Activated B cell treated with CpG ODN at 0.5 μM for 24 hours (primary cell): ENCODE measurements around the gene GBP7. TPM values are rescaled to one million over a fixed set of nuclear protein-coding genes. Genes with fewer than 3 reads are reported as not detected.

Experiments
- ATAC-seq: fragments of 200-7000 bp; cut with Tn5 transposase; one replicate; pipeline ENCODE4 v1.10.0; 2021; ENCODE audit warnings: low read depth, mild to moderate bottlenecking, moderate library complexity
- CTCF ChIA-PET: fragments of 350-600 bp; sonication (Branson Sonifier 250); formaldehyde crosslinking; loops from one replicate; lab custom pipeline; 2021; ENCODE audit warnings: antibody characterized with exemption; lab: Charles Lee
- POLR2A ChIA-PET: fragments of 350-600 bp; sonication (Branson Sonifier 250); formaldehyde crosslinking; loops from one replicate; lab custom pipeline; 2021; ENCODE audit warnings: antibody characterized with exemption; lab: Charles Lee
- DNase-seq: peaks from one replicate; pipeline ENCODE4 v3.0.0; 2022
- H3K27ac Mint-ChIP-seq: one replicate; pipeline ENCODE4 v1.8.0; 2020; ENCODE audit warnings: mixed read lengths
- H3K27me3 Mint-ChIP-seq: one replicate; pipeline ENCODE4 v1.8.0; 2021; ENCODE audit warnings: mixed read lengths
- H3K36me3 Mint-ChIP-seq: one replicate; pipeline ENCODE4 v1.8.0; 2021; ENCODE audit warnings: low read depth, mixed read lengths
- H3K4me1 Mint-ChIP-seq: one replicate; pipeline ENCODE4 v1.8.0; 2021; ENCODE audit warnings: mixed read lengths
- H3K4me3 Mint-ChIP-seq: one replicate; pipeline ENCODE4 v1.8.0; 2020; ENCODE audit warnings: mild to moderate bottlenecking, mixed read lengths
- H3K9me3 Mint-ChIP-seq: one replicate; pipeline ENCODE4 v1.8.0; 2020; ENCODE audit warnings: mixed read lengths
- intact Hi-C: fragments of 100-400 bp; cut with micrococcal nuclease; formaldehyde crosslinking; loops from one replicate; pipeline ENCODE4 v1.15.1; 2024
- total RNA-seq: library from RNA; stranded (reverse); gene quantifications from 2 replicates; pipeline ENCODE4 v1.2.3, GENCODE V29; 2022
- TF ChIP-seq, protein P1 (sequence below): fragments of 200-600 bp; IDR thresholded peaks from one replicate; pipeline ENCODE4 v1.8.0; 2022; ENCODE audit warnings: antibody characterized with exemption, mild to moderate bottlenecking

The GBP7 gene
- total RNA-seq, 1 donor from 2014 or later, result not detected

DNA sequence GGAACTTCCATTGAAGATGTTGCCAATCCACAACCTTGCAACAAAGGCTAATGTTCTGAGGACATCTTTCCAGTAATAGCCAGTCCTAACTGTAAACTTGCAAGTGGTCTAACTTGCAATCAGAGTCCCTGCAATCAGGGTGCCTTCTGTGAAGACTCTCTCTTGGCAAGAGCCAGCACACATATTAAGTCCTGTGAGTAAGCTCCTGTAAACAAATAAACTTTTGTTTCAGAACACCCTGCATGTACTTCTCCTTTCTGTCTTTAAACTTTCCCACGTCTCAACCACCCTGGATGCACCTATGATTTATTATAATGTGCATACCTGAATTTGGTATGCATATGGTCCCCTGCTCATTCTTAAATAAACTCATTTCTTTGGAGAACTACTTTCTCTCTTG lies 9.1 kb downstream of the GBP7 start:
- POLR2A ChIA-PET, result no interaction called here

DNA sequence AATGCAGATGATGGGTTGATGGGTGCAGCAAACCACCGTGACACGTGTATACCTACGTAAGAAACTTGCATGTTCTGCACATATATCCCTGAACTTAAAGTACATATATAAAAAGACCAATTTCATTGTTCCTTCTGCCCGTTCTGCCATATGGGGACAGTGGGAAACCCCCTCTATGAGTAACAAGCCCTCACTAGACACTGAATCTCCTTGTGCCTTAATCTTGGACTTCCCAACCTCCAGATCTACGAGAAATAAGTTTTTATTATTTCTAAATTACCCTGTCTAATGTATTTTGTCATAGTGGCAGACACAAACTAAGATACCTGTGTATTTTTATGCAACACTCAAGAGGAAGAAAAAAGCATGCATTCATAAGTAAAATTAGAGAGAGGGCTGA lies 10.0 kb downstream of the GBP7 start:
- Mint-ChIP-seq H3K9me3 (peaks cover 3% of the 10 kb centered on the region), H3K4me1 (peaks cover under 1% of the 10 kb centered on the region), H3K4me3 (no peak overlapping the region), H3K36me3 (no peaks in the 10 kb centered on the region), H3K27me3 (no peaks in the 10 kb centered on the region), H3K27ac (no peak overlapping the region)
- ChIA-PET CTCF (no interaction called here), POLR2A (no interaction called here)
- ATAC-seq (no peak), DNase-seq (no peak)
- TF ChIP-seq, protein P1, sequence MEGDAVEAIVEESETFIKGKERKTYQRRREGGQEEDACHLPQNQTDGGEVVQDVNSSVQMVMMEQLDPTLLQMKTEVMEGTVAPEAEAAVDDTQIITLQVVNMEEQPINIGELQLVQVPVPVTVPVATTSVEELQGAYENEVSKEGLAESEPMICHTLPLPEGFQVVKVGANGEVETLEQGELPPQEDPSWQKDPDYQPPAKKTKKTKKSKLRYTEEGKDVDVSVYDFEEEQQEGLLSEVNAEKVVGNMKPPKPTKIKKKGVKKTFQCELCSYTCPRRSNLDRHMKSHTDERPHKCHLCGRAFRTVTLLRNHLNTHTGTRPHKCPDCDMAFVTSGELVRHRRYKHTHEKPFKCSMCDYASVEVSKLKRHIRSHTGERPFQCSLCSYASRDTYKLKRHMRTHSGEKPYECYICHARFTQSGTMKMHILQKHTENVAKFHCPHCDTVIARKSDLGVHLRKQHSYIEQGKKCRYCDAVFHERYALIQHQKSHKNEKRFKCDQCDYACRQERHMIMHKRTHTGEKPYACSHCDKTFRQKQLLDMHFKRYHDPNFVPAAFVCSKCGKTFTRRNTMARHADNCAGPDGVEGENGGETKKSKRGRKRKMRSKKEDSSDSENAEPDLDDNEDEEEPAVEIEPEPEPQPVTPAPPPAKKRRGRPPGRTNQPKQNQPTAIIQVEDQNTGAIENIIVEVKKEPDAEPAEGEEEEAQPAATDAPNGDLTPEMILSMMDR, result no peak
- intact Hi-C loops, result no loop called here

More for the DNA sequence above, 9.1 kb downstream of the GBP7 start:
- H3K27ac Mint-ChIP-seq, result no peak overlapping the region
- no peaks in the 10 kb centered on the region for H3K36me3 Mint-ChIP-seq
- CTCF ChIA-PET, result no interaction called here
- peaks cover 5% of the 10 kb centered on the region for H3K4me1 Mint-ChIP-seq
- H3K4me3 Mint-ChIP-seq, result no peak overlapping the region
- TF ChIP-seq, protein P1, result no peak
- peaks cover under 1% of the 10 kb centered on the region for H3K9me3 Mint-ChIP-seq
- no peak for DNase-seq
- intact Hi-C loops, result no loop called here
- ATAC-seq, result no peak
- no peaks in the 10 kb centered on the region for H3K27me3 Mint-ChIP-seq

DNA sequence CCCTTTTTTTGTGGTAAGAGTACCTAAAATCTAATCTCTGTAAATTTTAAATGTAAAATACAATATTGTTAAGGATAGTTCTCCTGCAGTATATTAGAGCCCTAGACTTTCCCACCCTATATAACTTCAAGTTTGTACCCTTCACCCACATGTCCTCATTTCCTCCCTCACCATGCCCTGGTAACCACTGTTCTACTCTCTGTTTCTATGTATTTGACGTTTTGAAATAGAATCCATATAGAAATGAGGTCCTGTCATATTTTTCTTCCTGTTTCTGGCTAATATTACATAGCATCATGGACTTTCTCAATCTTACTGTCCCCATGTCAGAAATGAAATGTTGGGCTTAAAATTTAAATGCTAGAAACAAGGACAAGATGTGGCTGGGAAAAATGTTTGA lies 24.8 kb downstream of the GBP7 start:
- intact Hi-C loops, result no loop called here
- Mint-ChIP-seq H3K27me3 (no peaks in the 10 kb centered on the region), H3K36me3 (no peaks in the 10 kb centered on the region), H3K27ac (no peak overlapping the region), H3K9me3 (peaks cover 3% of the 10 kb centered on the region), H3K4me1 (no peaks in the 10 kb centered on the region), H3K4me3 (no peak overlapping the region)
- ATAC-seq (no peak), DNase-seq (no peak)
- ChIA-PET POLR2A (no interaction called here), CTCF (no interaction called here)
- TF ChIP-seq, protein P1, result no peak

DNA sequence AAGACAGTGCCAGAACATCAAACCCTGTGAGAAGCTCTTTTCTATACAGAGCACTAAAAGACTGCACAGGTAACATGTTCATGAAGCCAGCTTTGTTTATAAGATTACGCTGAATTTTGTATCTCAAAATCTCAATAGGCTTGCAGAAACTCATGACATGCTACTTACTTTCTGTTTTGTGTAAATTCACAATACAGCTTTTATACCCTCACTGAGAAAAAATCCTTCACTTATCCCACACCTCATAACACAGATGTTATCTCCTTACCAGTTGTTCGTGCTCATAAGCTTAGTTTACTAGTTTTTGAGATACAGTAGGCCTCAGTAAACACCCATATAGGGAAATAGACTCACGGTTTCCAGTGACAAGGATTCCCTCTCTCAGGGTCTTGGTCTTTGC lies 25.8 kb downstream of the GBP7 start:
- Mint-ChIP-seq H3K4me1 (no peaks in the 10 kb centered on the region), H3K27ac (no peak overlapping the region), H3K27me3 (no peaks in the 10 kb centered on the region), H3K9me3 (no peaks in the 10 kb centered on the region), H3K36me3 (no peaks in the 10 kb centered on the region), H3K4me3 (no peak overlapping the region)
- no peak for ATAC-seq
- POLR2A ChIA-PET, result interaction anchor here (0.7 kb wide), 1 partner anchor 27 kb away, joined by 3 read pairs; no protein-coding TSS in a partner anchor
- no peak for DNase-seq
- CTCF ChIA-PET, result no interaction called here
- TF ChIP-seq, protein P1, result no peak
- intact Hi-C loops, result no loop called here

DNA sequence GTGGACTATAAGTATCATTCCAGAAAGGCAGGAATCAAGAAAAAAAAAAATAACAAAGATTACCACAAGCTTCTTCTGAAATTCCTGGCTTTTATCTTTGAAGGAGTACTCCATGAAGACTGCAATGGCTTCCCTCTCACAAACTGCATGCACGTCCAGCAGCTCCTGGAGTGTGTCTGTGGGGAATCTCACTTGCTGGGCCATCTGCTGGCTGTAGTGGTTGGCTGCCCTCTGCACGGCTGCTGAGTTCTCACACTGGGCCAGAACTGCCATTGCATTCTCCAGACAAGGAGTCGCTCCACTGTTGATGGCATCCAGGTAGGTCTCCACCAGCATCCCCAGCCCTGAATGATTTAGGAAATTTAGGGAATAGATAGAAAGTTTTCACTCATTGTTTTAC lies 26.6 kb downstream of the GBP7 start:
- H3K27ac Mint-ChIP-seq, result no peak overlapping the region
- no peak for ATAC-seq
- DNase-seq, result no peak
- intact Hi-C loops, result no loop called here
- no peaks in the 10 kb centered on the region for H3K27me3 Mint-ChIP-seq
- H3K4me1 Mint-ChIP-seq, result no peaks in the 10 kb centered on the region
- no peak overlapping the region for H3K4me3 Mint-ChIP-seq
- H3K9me3 Mint-ChIP-seq, result no peaks in the 10 kb centered on the region
- ChIA-PET POLR2A (no interaction called here), CTCF (no interaction called here)
- no peaks in the 10 kb centered on the region for H3K36me3 Mint-ChIP-seq
- TF ChIP-seq, protein P1, result no peak
